Activated CD4-positive, alpha-beta T cell treated with anti-CD3 and anti-CD28 coated beads for 4 hours (primary cell): ENCODE data around the gene FBXL5.

Experiments
- DNase-seq, 2 donors: peaks; one replicate each; pipeline ENCODE4 v3.0.0-alpha.2; 2020

The FBXL5 gene

DNA sequence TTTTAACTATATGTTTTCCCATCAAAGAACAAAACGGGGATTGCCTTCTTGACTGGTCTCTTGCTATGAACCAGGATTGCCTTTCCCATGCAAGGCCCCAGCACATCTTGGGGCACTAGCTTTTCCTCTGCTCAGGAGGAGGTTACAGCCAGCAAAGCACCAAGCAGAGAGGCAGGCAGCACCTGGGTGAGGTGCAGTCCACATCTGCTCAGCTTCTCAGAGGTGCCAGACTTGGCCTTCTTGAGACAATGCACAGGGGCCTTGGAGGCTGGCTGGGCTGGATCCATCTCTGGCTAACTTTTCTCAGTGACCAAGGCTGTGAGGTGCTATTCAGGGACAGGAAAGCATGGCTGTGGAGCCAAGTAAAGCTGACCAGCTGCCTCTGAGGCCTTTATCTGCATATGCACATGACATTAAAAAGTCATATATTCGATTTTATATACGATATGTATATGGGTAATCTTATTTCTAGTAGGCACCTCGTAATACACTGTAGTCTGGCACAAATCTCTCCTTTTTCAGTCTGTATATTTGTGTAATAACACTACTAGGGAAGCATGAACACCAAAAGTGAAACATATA is 98.6 kb downstream of the FBXL5 start:
- no peak for DNase-seq
